T-helper 17 cell (primary cell): ENCODE data around the gene LRRC8D. TPM values are rescaled to one million over a fixed set of nuclear protein-coding genes. Genes with fewer than 3 reads are reported as not detected.
A peak's percentile ranks its signal among the peaks of the same experiment; 100 is the strongest.

Experiments
- ATAC-seq: fragments of 150-1000 bp; cut with Tn5 transposase; 2 replicates; pipeline ENCODE4 v1.10.0; 2021; ENCODE audit warnings: mild to moderate bottlenecking, moderate library complexity
- DNase-seq, 3 donors: peaks; one replicate each; pipeline versions ENCODE4 v3.0.0 to v3.0.0-alpha.2; 2020 to 2021
- H3K9me3 ChIP-seq: one replicate; pipeline ENCODE4 v1.7.0; 2013; ENCODE audit warnings: low read length, mild to moderate bottlenecking; ENCODE audit not compliant: control insufficient read depth, poor library complexity, severe bottlenecking
- H3K27ac Mint-ChIP-seq: one replicate; pipeline ENCODE4 v1.8.0; 2022; ENCODE audit warnings: mild to moderate bottlenecking, moderate library complexity, mixed read lengths
- H3K27me3 Mint-ChIP-seq: one replicate; pipeline ENCODE4 v1.8.0; 2022; ENCODE audit warnings: mixed read lengths
- H3K36me3 Mint-ChIP-seq: one replicate; pipeline ENCODE4 v1.8.0; 2022; ENCODE audit warnings: low read depth, mixed read lengths
- H3K4me1 Mint-ChIP-seq: one replicate; pipeline ENCODE4 v1.8.0; 2022; ENCODE audit warnings: mild to moderate bottlenecking, mixed read lengths
- H3K4me3 Mint-ChIP-seq: one replicate; pipeline ENCODE4 v1.8.0; 2022; ENCODE audit warnings: mild to moderate bottlenecking, moderate library complexity, mixed read lengths
- total RNA-seq, 4 donors: library from RNA in 2 of 4; stranded (reverse) in 2 of 4; gene quantifications; one replicate each; pipeline ENCODE4 v1.2.3 and lab custom pipeline; 2022 to 2026

LRRC8D gene
- total RNA-seq, 2 donors from 2014 or later: 28.3 to 33.5 TPM

GRCh38 chr1:89873288-89873687 is 52.5 kb downstream of the LRRC8D start:
- no peaks in the 10 kb centered on the region for H3K9me3 ChIP-seq
- Mint-ChIP-seq H3K4me1 (peaks cover 38% of the 10 kb centered on the region), H3K27me3 (no peaks in the 10 kb centered on the region), H3K36me3 (peaks cover 5% of the 10 kb centered on the region), H3K27ac (peak overlapping the region; percentile 74), H3K4me3 (no peak overlapping the region)
- DNase-seq: no peak
- no peak for ATAC-seq

DNA sequence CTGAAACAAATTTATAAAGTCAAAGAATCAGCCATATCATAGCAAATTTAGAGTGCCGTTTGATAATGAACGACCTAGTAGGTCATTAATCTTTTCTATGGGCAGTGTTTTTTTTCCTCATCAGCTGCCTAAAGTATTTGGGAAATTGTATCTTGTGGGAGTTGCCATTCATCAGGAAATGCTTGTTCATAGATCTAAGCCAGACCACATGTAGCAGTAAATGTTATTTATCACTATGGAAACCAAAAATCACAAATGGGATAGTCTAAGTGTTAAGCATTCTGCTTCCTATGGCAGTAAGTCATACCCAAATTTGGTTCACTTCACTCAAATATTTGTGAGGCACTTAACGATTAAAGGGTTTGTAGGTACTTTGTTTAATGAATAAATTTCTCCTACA is 52.9 kb downstream of the LRRC8D start:
- Mint-ChIP-seq H3K4me3 (no peak overlapping the region), H3K27me3 (no peaks in the 10 kb centered on the region), H3K4me1 (peaks cover 40% of the 10 kb centered on the region), H3K36me3 (peaks cover 5% of the 10 kb centered on the region), H3K27ac (peak overlapping the region; percentile 74)
- ATAC-seq: peak; percentile 62
- DNase-seq: no peak
- no peaks in the 10 kb centered on the region for H3K9me3 ChIP-seq

DNA sequence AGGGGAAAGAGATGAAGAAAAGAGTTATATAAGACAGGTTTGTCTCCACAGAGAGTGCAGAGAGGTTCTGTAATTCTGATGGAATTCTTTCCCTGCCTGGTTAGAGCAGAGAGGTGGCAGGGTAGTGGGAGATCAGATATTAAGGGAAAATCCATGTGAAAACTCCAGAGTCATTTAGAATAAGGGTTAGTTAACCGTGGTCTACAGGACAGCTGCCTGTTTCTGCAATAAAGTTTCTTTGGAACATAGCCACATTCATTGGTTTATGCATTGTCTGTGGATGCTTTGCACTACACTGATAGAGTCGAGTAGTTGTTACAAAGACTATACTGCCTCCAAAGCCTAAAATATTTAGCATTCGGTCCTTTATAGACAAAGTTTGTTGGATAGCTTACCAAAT is 55.6 kb downstream of the LRRC8D start:
- no peaks in the 10 kb centered on the region for H3K9me3 ChIP-seq
- Mint-ChIP-seq H3K27ac (no peak overlapping the region), H3K4me3 (no peak overlapping the region), H3K36me3 (peaks cover 4% of the 10 kb centered on the region), H3K27me3 (no peaks in the 10 kb centered on the region), H3K4me1 (peaks cover 26% of the 10 kb centered on the region)
- no peak for ATAC-seq
- DNase-seq: no peak

- Mint-ChIP-seq H3K27me3 (no peaks in the 10 kb centered on the region), H3K36me3 (peaks cover 4% of the 10 kb centered on the region)
These were observed 56.9 kb downstream of the LRRC8D start for GRCh38 chr1:89877756-89878155.

DNA sequence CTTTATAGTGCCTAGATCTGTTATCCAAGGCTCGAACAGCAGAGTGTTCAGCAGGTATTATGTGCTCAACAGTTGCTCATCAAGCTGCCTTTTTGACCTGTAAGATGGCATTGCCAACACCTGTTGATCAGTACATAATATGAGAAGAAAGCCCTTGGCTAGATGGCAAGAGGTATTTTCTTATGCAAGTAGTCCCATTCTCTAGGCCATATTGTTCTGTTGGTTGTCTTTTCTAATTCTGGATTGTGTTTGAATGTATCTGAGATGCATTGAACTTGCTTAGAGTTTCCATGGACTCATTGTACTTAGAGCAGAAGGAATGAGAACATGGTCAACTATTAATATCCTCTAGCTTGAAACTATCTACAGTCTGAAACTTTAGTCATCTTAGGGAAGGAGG is 57.4 kb downstream of the LRRC8D start:
- ATAC-seq (no peak), DNase-seq (no peak)
- Mint-ChIP-seq H3K4me1 (peaks cover 27% of the 10 kb centered on the region), H3K27ac (peak overlapping the region; percentile 14), H3K27me3 (no peaks in the 10 kb centered on the region), H3K4me3 (no peak overlapping the region), H3K36me3 (peaks cover 4% of the 10 kb centered on the region)
- no peaks in the 10 kb centered on the region for H3K9me3 ChIP-seq

More at GRCh38 chr1:89877756-89878155, 56.9 kb downstream of the LRRC8D start:
- Mint-ChIP-seq H3K4me3 (no peak overlapping the region), H3K4me1 (peaks cover 23% of the 10 kb centered on the region), H3K27ac (no peak overlapping the region)
- DNase-seq (no peak), ATAC-seq (no peak)
- H3K9me3 ChIP-seq: no peaks in the 10 kb centered on the region

GRCh38 chr1:89880679-89881078 is 59.8 kb downstream of the LRRC8D start:
- no peak overlapping the region for H3K27ac Mint-ChIP-seq
- H3K4me3 Mint-ChIP-seq: no peak overlapping the region
- no peaks in the 10 kb centered on the region for H3K9me3 ChIP-seq
- peaks cover 25% of the 10 kb centered on the region for H3K4me1 Mint-ChIP-seq
- peaks cover 8% of the 10 kb centered on the region for H3K36me3 Mint-ChIP-seq
- no peaks in the 10 kb centered on the region for H3K27me3 Mint-ChIP-seq
- DNase-seq (no peak), ATAC-seq (no peak)

- no peak for DNase-seq
These were observed 60.7 kb downstream of the LRRC8D start for GRCh38 chr1:89881415-89882058.

GRCh38 chr1:89882348-89883029 is 61.7 kb downstream of the LRRC8D start:
- H3K27ac Mint-ChIP-seq: no peak overlapping the region
- H3K9me3 ChIP-seq: no peaks in the 10 kb centered on the region
- no peak for ATAC-seq
- H3K36me3 Mint-ChIP-seq: peaks cover 8% of the 10 kb centered on the region
- no peaks in the 10 kb centered on the region for H3K27me3 Mint-ChIP-seq
- no peak overlapping the region for H3K4me3 Mint-ChIP-seq
- H3K4me1 Mint-ChIP-seq: peaks cover 23% of the 10 kb centered on the region
- DNase-seq: no peak

More at GRCh38 chr1:89881415-89882058, 60.7 kb downstream of the LRRC8D start:
- no peak for ATAC-seq
- H3K4me3 Mint-ChIP-seq: no peak overlapping the region
- no peaks in the 10 kb centered on the region for H3K27me3 Mint-ChIP-seq
- H3K9me3 ChIP-seq: no peaks in the 10 kb centered on the region
- H3K4me1 Mint-ChIP-seq: peaks cover 21% of the 10 kb centered on the region
- no peak overlapping the region for H3K27ac Mint-ChIP-seq
- H3K36me3 Mint-ChIP-seq: peaks cover 8% of the 10 kb centered on the region

DNA sequence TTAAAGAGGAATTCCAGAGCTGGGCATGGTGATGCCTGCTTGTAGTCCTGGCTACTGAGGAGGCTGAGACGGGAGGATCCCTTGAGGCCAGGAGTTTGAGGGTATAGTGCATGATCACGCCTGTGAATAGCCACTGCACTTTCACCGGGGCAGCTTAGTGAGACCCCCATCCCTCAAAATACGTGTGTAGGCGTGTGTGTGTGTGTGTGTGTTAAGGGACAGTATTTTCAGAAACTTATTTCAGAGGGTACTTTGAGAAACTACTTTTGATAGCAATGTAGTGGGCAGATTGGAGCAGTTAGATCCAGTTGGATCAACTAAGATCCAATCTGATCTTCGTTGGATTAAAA is 62.2 kb downstream of the LRRC8D start:
- H3K36me3 Mint-ChIP-seq: peaks cover 8% of the 10 kb centered on the region

GRCh38 chr1:89884718-89885596 is 64.1 kb downstream of the LRRC8D start:
- ATAC-seq (no peak), DNase-seq (no peak)
- Mint-ChIP-seq H3K27ac (peak overlapping the region; percentile 43), H3K36me3 (peaks cover 4% of the 10 kb centered on the region), H3K27me3 (no peaks in the 10 kb centered on the region), H3K4me1 (peaks cover 20% of the 10 kb centered on the region), H3K4me3 (no peak overlapping the region)
- no peaks in the 10 kb centered on the region for H3K9me3 ChIP-seq

More for the DNA sequence above, 62.2 kb downstream of the LRRC8D start:
- peak overlapping the region; percentile 39 for H3K4me3 Mint-ChIP-seq
- no peaks in the 10 kb centered on the region for H3K27me3 Mint-ChIP-seq
- H3K4me1 Mint-ChIP-seq: peaks cover 27% of the 10 kb centered on the region
- DNase-seq: no peak
- no peaks in the 10 kb centered on the region for H3K9me3 ChIP-seq
- ATAC-seq: no peak
- no peak overlapping the region for H3K27ac Mint-ChIP-seq

DNA sequence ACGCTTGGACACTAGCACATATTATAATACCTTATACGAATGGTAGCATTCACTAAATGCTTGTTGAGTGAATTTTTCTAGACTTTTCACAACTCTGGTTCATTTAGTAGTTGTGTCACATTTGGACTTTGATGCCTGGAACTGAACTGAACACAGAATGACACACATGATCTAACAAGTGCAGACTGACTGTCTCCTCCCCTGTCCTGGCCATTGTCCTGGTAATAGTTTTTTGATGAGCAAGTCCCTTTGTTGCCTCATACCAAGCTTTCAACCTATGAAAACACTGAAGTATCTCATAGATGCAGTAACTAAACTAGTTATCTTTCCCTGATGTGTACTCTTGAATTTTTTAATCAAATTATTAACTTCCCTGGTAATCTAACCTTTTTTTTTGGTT is 66.4 kb downstream of the LRRC8D start:
- Mint-ChIP-seq H3K27me3 (no peaks in the 10 kb centered on the region), H3K4me3 (no peak overlapping the region), H3K36me3 (peaks cover 6% of the 10 kb centered on the region), H3K4me1 (peaks cover 28% of the 10 kb centered on the region), H3K27ac (peak overlapping the region; percentile 39)
- no peaks in the 10 kb centered on the region for H3K9me3 ChIP-seq
- DNase-seq: no peak
- ATAC-seq: no peak

- peaks cover 6% of the 10 kb centered on the region for H3K36me3 Mint-ChIP-seq
- no peaks in the 10 kb centered on the region for H3K27me3 Mint-ChIP-seq
- no peaks in the 10 kb centered on the region for H3K9me3 ChIP-seq
- DNase-seq (no peak), ATAC-seq (no peak)
- peaks cover 27% of the 10 kb centered on the region for H3K4me1 Mint-ChIP-seq
- H3K4me3 Mint-ChIP-seq: no peak overlapping the region
- H3K27ac Mint-ChIP-seq: peak overlapping the region; percentile 39
These were observed 66.9 kb downstream of the LRRC8D start for GRCh38 chr1:89887713-89888112.
